Stimulated activated CD8-positive, alpha-beta memory T cell treated with anti-CD3 and anti-CD28 coated beads, Interleukin-2, amount 100 ng/mL, for 1 hour (primary cell): ENCODE measurements around the gene LVRN.
"Not testable (repeated sequence)": the region's sequence is repeated elsewhere in the genome, so short reads cannot be mapped to it uniquely, and the experiment has no call there.

Experiments used
- DNase-seq, 2 donors: peaks; one replicate each; pipeline ENCODE4 v3.0.0-alpha.2; 2020; ENCODE audit warnings: low read depth in 2 of 2

The LVRN gene

DNA sequence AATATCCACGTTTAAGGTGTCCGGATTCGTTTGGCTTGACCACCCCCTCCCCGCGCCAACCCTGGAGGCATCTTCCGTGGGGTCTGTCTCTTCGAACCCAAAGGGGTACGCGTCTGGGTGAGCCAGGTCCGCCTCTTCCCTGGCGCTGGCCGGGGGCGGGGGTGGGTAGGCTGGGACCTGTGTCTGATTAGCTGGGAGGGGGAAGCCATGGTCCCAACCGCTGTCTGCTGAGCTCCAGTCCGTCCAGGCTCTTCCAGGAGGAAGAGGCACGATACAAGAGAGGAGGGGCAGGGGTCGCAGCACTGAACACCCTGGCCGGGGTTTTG is at the start of gene LVRN:
Gene LVRN (plus strand): TSS at position 237 of the 326 bp plus-strand sequence. CDS start 143 bp downstream, outside the sequence.
- no peak for DNase-seq

DNA sequence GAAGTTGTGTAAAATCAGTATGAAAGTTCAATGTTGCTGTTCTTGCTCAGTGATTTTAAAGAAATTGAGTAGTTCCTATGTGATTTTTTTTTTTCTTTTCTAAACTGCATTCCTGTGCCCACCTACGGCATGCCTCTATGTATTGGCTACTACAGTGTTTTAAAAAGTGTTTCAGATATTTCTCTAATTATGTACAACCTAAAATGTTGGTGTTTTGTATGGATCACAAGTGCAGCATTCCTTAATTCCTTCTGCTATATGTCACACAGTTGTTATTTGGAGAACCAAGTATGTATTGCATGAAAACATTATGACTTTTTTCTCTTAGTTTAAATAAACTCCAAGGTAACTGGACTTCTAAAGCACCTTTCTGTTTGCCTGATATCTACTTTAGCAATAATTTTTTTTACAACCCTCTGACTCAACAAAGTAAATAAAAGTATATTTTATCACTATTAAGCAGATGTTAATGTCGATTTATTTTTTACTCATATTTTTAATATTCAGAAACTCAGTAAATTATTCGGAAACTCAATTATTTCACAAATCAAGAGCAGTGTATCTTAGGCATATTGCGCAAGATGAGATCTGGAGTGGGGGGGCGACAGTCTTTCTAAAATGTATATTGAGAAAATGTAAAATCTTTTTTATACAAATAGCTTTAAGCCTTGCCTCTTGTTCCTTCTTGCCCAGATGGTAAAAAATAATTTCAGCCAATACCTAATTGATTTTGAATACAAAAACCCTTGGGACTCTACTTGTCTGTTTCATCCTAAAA is 48.5 kb upstream of the LVRN start:
- not testable (repeated sequence) for DNase-seq

DNA sequence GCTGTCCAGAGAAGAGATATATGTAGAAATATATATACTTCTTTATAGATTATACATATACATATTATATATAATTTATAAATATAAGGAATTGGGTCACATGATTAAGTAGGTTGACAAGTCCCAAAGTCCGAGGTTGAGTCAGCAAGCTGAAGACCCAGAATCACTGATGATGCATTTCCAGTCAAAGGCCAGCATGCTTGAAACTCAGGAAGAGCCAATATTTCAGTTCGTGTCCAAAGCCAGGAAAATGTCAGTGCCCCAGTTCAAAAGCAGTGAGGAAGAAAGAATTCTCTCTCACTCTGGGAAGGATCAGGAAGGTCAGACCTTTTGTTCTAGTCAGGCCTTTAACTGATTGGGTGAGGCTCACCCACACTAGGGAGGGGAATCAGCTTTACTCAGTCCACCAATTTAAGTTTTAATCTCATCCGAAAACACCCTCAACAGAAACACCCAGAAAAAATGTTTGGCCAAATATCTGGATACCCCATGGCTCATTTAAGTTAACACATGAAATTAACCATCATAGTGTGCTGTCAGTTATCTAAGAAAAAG is 42.0 kb upstream of the LVRN start:
- DNase-seq = no peak

- DNase-seq = not testable (repeated sequence)
These were observed 33.5 kb upstream of the LVRN start for GRCh38 chr5:115928578-115929407.

DNA sequence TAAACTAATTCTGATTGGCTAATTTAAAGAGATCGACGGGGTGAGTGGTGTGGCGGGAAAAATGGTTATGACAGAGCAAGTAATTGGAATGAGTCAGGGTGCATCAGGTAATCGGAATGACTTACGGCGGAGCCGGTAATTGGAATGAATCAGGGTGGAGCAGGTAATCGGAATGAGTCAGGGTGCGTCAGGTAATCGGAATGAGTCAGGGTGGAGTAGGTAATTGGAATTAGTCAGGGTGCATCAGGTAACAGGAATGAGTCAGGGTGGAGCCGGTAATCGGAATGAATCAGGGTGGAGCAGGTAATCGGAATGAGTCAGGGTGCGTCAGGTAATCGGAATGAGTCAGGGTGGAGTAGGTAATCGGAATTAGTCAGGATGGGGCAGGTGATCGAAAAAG is 32.1 kb upstream of the LVRN start:
- not testable (repeated sequence) for DNase-seq

DNA sequence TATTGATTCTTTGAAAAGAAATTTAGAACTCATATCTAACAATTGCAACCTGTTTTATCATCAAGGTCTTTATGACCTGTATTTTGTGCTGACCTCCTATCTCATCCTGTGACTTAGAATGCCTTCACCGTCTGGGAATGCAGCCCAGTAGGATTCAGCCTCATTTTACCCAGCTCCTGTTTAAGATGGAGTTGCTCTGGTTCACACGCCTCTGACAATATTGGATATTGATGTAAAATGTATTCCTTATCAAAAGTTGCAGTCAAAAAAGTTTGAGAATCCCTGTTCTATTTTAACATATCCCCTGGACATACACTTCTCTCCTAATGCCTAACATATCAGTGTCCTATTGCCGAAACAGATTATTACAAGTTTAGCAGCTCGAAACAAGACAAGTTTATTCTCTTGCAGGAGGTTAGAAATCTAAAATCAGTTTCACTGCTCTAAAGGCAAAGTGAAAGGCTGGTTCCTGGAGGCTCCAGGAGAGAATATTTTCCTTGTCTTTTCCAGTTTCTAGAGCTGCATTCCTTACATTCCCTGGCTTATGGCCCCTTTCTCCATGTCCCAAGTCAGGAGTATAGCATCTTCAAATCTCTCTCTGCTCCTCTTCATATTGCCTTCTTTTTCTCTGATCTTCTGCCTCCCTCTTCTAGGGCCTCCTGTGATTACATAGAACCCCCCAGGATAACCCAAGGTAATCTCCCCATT is 31.5 kb upstream of the LVRN start:
- DNase-seq = no peak

- DNase-seq = no peak
These were observed 29.3 kb upstream of the LVRN start for GRCh38 chr5:115932991-115933390.

DNA sequence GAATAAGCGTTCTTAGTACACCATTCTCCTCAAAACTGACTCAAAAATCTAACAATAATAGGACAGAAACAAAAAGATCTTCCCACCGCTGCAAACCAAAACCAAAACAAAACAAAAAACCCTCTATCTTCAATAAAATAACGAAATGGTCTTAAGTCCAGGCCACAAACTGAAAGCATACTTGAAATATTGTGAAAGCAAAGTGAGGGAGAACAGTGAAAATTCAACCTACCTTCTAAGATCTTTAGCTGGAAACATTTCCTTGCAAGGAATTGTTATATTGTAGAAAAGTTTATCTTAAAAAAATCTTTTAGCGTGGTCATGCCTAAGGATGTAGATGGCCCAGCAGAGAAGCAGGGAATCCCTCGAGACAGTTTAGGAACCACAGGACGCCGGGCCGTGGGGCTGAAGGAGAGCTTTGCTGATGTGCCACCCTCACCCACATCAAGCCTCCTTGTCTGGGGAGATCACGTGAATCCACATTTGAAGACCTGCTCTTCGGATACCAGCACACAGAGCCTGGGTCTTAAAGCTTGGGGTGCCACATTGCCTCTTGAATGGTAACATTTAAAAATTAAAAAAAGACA is 27.8 kb upstream of the LVRN start:
- DNase-seq = no peak

- no peak for DNase-seq
These were observed 26.2 kb upstream of the LVRN start for GRCh38 chr5:115936031-115936430.

- DNase-seq = no peak
These were observed 23.2 kb upstream of the LVRN start for GRCh38 chr5:115939059-115939458.

DNA sequence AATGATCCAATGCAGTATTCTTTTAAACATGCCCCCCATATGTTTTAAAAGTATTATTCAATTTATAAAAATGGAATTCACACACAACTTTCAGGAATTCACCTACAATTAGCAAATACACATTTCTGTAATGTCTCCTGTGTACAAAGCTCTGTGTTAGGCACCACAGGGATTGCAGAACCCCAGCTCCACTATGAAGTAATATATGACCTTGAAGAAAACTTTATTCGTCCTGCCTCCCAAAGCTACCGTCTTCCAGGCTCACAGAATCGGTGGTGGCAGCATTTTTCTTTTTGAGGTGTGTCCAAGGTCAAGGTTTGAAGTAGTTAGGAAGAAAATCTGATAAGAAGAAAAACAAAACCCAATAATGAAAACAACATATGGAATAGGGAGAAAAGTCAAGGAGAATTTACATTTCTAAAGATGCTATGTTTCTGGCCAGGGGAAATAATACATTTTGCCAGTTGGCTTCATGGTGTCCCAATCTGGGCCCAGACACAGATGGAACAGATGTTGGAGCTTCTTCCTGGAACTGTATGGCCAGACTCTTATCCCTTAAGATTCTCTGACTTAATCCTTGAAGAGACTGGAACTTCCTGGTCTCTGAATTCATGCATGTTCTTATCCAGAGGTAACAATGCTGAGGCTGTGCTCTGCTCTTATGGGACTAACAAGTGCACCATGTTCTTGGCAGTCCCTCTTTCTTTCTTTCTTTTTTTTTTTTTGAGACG is 22.0 kb upstream of the LVRN start:
- no peak for DNase-seq

GRCh38 chr5:115941051-115941675 is 21.1 kb upstream of the LVRN start:
- no peak for DNase-seq

DNA sequence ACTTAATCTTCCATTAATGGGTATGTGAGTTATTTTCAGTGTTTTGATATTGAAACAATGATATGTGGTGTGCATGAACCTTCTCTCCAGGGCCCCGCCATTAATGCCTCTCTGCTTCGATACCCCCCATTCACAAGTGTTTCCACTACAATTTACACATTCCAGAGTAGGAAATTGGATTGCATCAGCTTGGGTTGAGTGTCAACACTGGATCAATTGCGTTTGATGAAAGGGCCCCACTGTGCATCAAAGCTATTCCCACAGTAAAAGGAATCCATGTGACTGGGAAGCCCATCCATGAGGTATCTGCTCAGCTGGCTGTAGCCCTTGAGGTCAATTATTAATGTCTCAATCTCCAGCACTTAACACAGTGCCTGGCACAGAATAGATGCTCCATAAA is 17.8 kb upstream of the LVRN start:
- DNase-seq = no peak

- no peak for DNase-seq
These were observed 15.6 kb upstream of the LVRN start for GRCh38 chr5:115946655-115947054.

DNA sequence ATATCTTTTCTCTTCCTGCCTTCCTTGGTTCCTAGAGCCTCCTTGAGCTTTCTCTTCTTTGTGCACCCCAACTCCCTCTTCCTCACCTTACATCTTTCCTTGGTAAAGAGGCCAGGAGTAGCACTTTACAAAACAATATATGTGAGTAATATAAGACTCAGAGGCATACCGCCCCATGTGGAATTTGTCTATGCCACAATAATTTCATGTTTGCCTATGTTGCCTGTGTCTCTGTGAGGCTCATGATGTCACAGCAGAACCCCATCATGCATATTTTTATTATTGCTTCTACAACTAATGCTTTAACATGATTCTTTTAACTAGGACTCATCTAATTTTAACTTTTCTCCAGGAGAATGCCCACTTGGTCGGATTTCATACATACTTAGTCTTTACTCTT is 15.0 kb upstream of the LVRN start:
- DNase-seq = no peak

GRCh38 chr5:115948091-115948534 is 14.2 kb upstream of the LVRN start:
- no peak for DNase-seq

DNA sequence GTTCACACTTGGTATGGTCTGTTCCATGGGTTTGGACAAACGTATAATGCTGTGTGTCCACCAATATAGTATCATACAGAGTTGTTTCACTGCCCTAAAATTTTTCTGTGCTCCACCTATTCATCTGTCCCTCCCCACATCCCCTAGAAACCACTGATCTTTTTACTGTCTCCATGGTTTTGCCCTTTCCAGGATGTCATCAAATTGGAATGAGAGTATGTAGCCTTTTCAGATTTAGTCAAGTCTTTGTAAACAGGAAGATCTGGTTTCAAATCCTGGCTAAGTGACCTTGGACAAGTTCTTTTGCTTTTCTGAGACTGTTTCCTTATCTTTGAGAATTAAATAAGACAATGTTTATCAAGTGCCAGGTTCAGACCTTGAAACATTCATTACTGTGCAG is 13.2 kb upstream of the LVRN start:
- DNase-seq = no peak

DNA sequence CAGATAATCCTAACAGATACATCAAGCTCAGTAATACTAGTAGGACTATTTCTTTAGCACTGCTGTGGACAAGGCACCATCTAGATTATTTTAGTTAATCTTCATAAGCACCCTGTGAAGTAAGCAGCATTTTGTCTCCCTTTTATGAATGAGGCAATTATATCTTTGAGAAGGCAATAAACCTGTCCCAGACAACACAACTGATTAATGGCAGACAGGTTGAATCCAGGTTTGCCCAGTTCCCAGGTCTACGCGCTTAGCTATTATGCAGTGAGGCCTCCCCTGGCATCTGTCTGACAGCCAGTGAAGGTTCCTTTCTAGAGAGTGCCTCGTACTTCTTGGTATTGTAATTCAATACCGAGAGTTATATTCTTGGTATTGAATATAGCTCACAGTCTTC is 9.7 kb upstream of the LVRN start:
- no peak for DNase-seq

- no peak for DNase-seq
These were observed 8.1 kb upstream of the LVRN start for GRCh38 chr5:115954144-115954543.

DNA sequence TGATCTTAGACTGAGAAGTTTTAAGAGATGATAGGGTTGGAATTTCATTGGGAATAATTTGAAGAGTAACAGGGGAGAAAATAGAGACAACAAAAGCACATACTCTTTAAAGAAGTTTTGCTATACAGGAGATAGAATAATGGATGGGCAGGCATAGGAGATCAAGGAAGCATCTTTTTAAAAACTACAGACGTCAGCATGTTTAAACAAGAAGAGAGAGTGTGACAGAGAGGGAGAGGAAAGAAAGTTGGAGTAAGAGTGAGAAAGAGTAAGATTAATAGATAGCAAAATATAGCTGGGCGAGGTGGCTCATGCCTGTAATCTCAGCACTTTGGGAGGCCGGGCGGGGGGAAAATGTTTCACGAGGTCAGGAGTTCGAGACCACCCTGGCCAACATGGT is 5.3 kb upstream of the LVRN start:
- no peak for DNase-seq
